Stimulated activated CD4-positive, alpha-beta T cell treated with anti-CD3 and anti-CD28 coated beads, Interleukin-15, amount 100 ng/mL, for 1 hour (primary cell): ENCODE data around the gene PRDX2.
"Not testable (repeated sequence)": the region's sequence is repeated elsewhere in the genome, so short reads cannot be mapped to it uniquely, and the experiment has no call there.

Source experiments
- DNase-seq, 2 donors: peaks; one replicate each; pipeline ENCODE4 v3.0.0-alpha.2; 2020; ENCODE audit warnings: low read depth in 1 of 2, low spot score in 1 of 2

Gene PRDX2

GRCh38 chr19:12825254-12826131 lies 23.9 kb upstream of the PRDX2 start:
- DNase-seq = no peak

GRCh38 chr19:12821761-12822160 lies 20.2 kb upstream of the PRDX2 start:
- no peak for DNase-seq

- DNase-seq = not testable (repeated sequence)
Observed at GRCh38 chr19:12817810-12818209, 16.2 kb upstream of the PRDX2 start.

GRCh38 chr19:12817188-12817587 lies 15.6 kb upstream of the PRDX2 start:
- DNase-seq = not testable (repeated sequence)

GRCh38 chr19:12815088-12815487 lies 13.5 kb upstream of the PRDX2 start:
- DNase-seq = no peak

- DNase-seq = peak; percentile 75 to 84
Observed at GRCh38 chr19:12806242-12807081, 4.9 kb upstream of the PRDX2 start, which contains the start of gene RNASEH2A. Gene RNASEH2A (plus strand): TSS chr19:12806584. CDS start chr19:12806674, 90 bp downstream.

GRCh38 chr19:12804051-12804450 lies 2.5 kb upstream of the PRDX2 start:
- DNase-seq = no peak

GRCh38 chr19:12802267-12803106 lies 887 bp upstream of the PRDX2 start:
- DNase-seq = no peak

- DNase-seq = no peak
Observed at GRCh38 chr19:12800923-12801465, 606 bp downstream of the PRDX2 start.

GRCh38 chr19:12800466-12800770 lies 1.2 kb downstream of the PRDX2 start:
- no peak for DNase-seq

- no peak for DNase-seq
Observed at GRCh38 chr19:12799742-12800465, 1.7 kb downstream of the PRDX2 start.

GRCh38 chr19:12797607-12798006 lies 4.0 kb downstream of the PRDX2 start:
- DNase-seq = not testable (repeated sequence)

GRCh38 chr19:12797141-12797587 lies 4.4 kb downstream of the PRDX2 start:
- no peak for DNase-seq

GRCh38 chr19:12796146-12797071 lies 5.2 kb downstream of the PRDX2 start:
- no peak for DNase-seq

GRCh38 chr19:12794971-12795381 lies 6.6 kb downstream of the PRDX2 start:
- no peak for DNase-seq

GRCh38 chr19:12794196-12794941 lies 7.2 kb downstream of the PRDX2 start:
- DNase-seq = no peak

GRCh38 chr19:12793290-12794195 lies 8.1 kb downstream of the PRDX2 start:
- DNase-seq = peak; percentile 90 to 94
